Activated CD4-positive, alpha-beta T cell treated with anti-CD3 and anti-CD28 coated beads, Interleukin-2, amount 50 U/mL, for 4 hours (primary cell): ENCODE measurements around the gene PAM.
"Not testable (repeated sequence)": the region's sequence is repeated elsewhere in the genome, so short reads cannot be mapped to it uniquely, and the experiment has no call there.

Experiments used
- DNase-seq, 2 experiments: peaks; one replicate each; pipeline ENCODE4 v3.0.0-alpha.2; 2020

Gene PAM

DNA sequence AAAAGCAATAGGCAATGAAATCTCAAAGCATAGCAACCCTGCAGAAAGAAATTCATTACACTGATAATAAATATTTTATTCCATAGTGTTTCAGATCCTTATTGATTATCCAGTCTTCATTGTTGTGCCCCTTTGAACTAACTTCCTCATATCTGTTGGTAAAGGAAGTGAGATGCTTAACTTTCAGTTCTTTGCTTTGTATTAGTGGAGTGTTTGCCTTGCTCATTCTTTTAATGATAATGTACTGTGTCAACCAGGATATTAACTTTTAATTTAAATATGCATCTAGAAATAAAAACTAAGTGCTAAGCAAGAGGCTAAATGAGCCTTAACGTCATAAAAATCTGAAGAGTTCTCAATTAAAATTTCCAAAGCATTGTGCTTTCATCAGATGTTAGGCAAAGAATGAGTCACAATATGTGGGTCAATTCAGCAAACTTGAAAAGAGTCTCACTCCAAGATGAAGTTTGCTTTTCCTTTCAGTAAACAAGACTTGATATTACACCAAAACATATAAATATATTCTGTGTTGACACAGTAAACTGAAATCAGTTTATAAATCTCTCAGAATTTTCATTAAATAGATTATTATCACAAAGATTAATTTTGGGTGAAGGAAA lies 258.9 kb downstream of the PAM start:
- no peak for DNase-seq

DNA sequence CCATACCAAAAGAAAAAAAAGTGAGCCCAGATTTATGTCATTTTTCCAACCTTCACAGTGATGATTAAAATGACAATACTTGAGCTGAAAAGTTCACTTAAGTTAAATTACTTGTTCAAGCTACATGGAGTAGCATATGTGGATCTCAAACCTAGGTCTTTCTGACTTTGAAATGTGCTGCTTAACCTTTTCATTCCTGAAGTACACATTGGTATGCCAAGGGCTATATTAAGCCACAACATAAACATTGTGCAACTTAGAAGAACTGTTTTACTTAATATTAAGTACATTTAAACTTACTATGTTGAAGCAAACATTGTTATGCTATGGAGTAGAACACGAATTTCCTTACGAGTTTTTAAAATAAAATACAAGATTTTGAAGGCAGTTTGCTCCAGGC lies 259.9 kb downstream of the PAM start:
- no peak for DNase-seq

DNA sequence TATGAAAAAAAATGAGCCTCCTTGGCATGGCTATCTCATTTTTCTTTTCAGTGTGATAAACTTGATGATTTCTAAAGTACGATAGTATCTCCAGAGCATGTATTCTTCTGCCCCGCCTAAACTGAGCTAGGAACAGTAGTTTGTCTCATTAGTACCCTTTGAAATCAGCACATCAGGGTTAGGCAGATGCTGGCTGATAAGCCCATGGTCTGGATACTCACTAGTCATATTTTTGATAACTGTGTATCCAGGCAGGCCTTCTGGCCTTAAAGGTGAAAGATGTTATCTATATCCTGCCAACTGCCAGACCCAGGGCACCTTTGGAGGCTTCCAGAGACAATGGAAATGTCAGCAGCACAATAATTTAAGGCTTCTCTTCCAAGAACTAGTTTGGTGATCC lies 261.1 kb downstream of the PAM start:
- DNase-seq, result no peak

DNA sequence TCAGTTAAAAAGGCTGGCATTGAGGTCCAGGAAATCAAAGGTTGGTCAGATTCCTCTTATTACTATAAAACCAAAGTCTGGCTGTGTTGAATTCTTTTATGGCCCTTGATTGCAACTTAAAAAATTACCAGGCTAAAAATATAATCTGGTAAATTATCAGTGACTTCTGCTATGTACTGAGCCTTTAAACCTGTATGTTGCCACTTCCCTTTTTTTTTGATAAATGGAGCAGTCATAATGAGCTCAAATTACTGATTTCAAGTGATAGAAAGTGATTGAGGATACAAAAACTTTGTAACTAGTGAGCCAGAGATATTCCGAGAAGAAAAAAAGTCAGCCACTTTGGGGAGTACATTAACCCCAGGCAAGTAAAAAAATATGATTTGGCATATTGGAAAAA lies 264.7 kb downstream of the PAM start:
- DNase-seq, result no peak

DNA sequence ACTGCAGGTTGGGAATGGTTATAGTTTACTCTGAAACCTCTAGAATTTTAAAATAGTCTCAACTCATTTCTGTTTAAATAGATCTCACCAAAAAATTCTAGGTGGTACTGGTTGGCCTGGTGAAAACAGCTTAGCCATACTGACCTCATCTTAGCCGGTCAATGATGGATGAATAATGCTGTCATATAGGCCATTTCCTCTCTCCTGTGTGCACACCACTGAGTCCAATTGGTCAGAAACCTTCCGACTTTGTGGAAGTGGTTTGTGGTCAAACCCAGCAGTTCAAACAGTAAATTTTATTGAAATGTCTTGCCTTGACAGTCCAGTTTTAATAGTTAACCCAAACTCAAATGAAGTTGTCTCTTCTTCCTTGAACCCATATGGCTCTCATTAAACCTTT lies 266.2 kb downstream of the PAM start:
- no peak for DNase-seq

DNA sequence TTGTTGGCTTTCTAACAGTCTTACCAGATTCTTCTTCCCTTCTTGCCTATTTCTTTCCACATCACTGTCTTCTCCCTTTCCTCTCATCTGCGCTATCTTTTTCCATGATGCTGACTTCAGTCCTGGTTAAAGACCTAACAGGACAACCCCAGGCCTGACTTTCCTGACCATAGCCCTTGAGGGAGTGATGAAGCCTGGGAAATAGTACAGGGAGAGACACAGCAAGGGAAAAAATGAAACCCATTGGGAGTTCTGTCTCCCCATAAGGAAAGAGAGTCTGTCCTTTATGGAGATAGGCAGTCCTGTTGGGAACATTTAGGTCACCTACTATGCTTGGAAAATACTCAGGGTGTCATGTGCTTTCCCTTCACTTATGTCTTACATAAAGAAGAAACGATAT lies 272.2 kb downstream of the PAM start:
- DNase-seq, result no peak

DNA sequence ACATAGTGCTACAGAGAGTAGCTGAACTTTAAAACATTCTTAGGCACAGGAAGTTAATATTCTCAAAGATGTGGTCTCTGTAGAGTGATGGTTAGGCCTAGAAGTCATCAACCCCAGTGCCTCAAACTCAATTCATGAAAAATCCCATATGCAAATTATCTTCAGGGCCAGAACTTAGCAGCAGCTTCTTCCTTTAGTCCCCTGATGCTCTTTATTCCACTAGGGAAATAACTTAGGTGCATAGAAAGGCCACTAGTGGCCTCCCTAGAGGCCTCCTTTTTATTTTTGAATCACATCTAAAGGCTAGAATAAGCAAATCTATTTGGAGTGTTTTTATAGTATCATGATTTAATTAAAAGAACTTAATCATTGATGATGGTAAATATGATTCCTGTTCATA lies 276.5 kb downstream of the PAM start:
- no peak for DNase-seq

DNA sequence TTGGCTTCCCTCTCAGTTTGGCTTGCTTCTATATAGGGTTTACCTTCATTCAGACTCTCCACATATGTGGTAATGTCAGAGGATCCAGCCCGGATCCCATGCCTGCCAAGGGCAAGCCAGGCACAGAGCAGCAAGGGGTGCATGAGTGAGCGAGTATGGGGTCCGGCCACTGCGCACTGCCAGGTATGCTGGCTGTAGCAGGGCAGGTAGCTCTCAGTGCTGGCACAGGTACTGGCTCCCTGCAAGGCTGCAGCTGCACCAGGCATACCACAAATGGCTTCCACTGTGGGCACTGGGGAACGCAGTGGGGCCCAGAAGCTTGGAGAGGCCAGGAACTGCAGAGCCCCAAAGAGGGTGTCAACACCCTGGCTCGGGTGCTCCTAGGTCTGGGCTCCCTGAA lies 278.6 kb downstream of the PAM start:
- no peak for DNase-seq

DNA sequence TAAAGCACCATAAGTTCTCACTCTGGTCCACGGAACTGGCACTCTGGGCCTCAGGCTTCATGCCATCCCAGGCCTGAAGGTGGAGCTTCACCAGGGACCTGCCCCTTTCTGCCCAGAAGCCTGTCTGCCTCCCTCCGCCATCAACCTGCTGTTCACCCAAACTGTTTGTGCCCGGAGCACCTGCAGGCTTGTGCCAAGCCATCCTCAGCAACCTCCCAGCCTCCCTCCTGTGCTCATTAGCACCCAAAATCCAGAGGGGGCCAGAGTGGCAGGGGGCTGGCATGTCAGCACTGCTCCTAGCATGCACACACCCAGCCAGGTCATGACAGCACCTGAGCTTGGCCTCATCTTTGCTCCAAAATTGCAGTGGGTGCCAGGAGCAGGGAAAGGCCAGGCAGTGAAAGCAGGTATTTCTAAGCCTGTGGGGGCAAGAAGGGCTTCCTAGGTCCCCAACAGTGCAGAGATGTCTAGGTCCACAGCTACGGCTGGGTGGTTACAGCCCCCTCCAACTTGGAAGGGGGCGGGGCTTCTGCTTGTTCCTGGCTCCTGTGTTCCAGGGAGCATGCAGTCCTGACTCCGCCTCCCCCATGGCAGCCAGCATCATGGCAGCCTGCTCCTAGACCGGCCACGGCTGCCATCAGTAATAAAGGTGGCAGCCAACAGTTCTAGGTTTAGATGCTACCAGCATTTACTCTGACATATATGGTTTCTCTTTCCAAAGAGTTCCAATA lies 279.7 kb downstream of the PAM start:
- DNase-seq, result no peak

DNA sequence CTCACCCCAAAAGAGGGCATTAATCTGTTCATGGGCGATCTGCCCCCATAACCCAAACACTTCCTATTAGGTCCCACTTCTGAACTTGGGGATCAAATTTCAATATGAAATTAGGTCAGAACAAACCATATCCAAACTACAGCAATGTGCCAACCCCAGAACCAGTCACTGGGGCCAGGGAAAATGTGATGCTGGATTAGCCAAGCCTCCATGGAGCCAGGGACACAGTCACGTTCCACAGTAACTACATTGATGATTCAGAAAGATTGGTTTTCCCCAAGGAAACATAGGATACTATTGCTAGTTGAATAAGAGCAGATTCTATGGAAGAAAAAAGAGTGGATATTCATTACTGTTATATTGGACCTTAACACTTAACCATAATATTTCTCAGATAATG lies 280.6 kb downstream of the PAM start:
- no peak for DNase-seq

DNA sequence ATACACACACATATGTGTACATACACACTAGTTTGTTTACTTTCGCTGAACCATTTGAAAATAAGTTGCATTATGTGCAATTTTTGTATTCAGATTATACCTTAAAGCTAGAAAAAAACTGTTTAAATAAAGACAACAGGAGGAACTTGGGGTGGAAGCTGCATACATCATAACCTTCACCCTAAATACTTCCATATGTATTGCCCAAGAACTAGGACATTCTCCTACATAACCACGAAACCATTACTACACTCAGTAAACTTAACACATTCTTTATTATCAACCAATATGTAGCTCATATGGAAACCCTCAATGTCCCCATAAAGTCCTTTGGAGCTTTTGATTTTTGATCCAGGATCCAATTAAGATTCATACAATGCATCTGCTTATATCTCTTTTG lies 281.5 kb downstream of the PAM start:
- no peak for DNase-seq

DNA sequence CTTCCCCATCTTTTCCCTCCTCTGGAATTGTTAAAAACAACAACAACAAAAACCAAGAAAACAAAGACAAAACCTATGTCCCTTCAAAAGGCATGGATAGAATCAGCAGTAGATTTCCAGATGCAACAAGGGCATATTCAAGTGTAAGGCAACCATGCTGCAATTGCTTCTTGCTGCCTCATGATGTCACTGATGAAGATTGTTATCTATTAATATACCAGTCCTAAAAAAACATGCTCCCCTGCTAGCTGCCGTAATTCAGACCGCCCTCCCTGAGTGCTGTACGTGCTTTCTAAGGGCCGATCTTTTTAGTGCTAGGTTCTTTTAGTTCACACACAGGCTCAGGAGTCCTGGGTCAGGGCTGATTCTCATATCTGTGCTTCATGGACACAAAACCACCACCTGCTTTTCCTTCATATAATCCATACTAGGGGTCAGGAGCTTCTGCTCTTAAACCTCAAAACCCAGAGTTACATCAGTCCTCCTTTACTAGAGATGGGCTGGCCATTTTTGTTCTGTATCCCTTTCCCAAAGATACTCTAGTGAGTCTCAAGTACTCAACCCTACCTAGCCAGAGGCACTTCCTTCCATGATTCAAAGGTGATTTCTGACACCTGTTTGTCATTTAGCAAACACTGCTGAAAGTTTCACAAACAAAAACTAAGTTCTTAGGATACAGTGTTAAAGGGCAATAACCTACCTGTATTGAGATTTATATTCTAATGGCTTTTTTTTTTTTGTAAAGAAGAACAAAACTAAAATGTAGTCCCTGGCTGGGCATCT lies 282.8 kb downstream of the PAM start:
- DNase-seq, result no peak

DNA sequence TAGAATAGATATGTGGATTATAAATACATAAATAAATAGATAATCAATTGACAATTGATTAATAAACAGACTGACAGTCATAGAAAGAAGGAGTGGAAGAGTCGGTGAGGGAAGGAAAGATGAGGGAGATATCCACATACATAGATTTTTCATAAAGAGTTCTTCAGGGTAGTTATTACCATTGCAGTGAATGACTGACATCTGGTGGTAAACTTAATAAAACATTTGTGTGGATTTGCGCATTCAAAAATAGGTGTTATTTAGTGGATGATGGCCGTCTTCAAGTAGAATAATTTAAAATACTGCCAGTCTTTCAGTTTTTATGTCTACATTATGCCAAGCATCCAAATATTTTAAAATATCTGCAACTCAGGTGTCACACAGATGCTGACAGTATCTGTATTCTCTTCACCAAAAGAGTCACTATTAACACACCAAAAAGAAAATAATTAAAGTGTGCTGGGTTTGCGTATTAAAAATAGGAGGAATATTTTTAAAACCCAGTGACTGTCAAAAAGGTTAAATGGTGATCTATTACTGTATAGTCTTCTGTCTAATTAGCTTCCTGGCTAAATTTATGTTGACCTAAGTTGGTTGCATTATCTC lies 286.1 kb downstream of the PAM start:
- no peak for DNase-seq

DNA sequence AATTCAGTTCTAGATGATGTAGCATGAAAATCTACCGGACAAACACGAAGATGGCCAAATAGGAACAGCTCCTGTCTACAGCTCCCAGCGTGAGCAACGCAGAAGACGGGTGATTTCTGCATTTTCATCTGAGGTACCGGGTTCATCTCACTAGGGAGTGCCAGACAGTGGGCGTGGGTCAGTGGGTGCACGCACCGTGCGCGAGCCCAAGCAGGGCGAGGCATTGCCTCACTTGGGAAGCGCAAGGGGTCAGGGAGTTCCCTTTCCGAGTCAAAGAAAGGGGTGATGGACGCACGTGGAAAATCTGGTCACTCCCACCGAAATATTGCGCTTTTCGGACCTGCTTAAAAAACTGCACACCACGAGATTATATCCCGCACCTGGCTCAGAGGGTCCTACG lies 291.6 kb downstream of the PAM start:
- not testable (repeated sequence) for DNase-seq

DNA sequence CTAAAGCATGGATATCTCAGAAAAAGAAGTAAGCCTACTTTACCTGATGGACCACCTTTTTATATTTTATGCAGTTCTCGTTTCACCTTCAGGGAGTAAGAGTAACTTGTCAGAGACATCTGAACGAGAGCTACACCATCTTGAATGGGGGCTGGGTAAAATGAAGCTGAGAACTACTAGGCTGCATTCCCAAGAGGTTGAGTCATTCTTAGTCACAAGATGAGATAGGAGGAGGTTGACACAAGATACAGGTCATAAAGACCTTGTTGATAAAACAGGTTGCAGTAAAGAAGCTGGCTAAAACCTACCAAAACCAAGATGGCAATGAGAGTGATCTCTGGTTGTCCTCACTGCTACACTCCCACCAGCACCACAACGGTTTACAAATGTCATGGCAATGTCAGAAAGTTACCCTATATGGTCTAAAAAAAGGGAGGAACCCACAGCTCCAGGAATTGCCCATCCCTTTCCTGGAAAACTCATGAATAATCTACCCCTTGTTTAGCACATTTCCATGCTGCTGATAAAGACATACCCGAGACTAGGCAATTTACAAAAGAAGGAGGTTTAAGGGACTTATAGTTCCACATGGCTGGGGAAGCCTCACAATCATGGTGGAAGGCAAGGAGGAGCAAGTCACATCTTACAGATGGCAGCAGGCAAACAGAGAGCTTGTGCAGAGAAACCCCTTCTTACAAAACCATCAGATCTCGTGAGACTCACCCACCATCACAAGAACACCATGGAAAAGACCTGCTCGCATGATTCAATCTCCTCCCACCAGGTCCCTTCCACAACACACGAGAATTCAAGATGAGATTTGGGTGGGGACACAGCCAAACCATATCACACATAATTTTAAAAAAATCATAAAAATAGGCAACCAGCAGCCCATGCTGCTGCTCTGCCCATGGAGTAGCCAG lies 302.4 kb downstream of the PAM start:
- no peak for DNase-seq

DNA sequence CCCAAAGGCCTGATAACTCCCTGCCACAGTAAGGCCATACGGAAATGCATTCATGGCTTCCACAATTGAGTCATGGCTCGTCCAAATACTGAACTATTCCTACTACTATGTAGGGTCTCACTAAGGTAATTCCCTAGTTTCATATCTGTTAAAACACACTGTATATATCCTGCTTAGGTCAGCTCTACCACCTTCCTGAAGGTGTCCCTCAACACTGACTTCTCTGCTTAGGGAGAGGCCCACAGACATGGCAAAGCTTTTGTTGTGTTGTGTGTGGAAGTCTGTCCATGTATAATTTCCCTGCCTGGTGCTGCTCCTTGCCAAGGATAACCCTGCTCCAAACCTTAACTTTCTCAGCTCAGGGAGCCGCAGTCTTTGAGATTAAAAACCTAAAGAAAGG lies 304.4 kb downstream of the PAM start:
- DNase-seq, result no peak

DNA sequence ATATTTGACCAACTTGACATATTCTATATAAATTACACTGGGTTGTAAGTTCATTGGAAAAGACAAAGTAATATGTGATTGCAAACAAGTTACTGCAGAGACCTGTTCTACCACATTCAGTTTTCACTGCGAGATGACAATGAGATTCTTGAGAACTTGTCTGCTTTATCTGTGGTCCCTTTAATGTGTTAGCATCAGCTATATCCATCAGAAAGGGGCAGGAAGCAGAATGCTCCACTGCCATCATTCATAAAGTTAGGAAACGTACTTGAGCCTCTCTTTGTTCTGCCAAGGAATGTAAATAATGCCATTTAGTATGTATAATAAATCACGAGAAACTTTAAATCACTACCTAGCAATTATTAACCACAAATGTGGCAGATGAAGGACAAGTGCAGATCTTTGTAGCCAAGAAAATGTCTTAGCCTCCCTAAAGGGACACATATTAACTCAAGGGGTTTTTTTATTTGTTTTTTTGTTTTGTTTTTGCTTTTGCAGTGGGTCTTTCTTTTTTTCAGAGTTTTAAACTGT lies 305.4 kb downstream of the PAM start:
- no peak for DNase-seq

DNA sequence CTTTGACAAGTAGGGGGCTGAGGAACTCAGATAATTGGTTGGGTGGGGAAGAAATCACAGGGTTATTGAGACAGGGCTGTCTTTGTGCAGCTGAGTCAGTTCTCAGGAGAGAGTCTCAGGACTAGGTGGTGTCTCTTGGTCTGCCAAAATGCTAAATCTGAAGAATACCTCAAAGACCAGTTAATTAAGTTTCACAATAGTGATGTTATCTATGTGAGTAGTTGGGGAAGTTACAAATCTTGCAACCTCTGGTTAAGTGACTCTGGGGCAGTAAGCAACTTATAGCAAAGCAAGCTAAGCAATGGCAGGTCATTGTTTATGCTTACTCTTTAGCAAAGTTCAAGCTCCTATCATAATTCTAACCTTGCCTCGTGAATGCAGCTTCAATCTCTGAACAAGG lies 311.2 kb downstream of the PAM start:
- no peak for DNase-seq

DNA sequence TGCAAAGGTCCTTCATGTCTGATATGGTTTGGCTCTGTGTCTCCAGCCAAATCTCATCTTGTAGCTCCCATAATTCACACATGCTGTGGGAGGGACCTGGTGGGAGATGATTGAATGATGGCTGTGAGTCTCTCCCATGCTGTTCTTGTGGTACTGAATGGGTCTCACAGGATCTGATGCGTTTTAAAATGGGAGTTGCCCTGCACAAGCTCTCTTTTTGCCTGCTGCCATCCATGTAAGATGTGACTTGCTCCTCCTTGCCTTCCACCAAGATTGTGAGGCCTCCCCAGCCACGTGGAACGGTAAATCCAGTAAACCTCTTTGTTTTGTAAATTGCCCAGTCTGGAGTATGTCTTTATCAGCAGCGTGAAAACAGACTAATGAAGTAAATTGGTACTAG lies 318.4 kb downstream of the PAM start:
- DNase-seq, result not testable (repeated sequence)

DNA sequence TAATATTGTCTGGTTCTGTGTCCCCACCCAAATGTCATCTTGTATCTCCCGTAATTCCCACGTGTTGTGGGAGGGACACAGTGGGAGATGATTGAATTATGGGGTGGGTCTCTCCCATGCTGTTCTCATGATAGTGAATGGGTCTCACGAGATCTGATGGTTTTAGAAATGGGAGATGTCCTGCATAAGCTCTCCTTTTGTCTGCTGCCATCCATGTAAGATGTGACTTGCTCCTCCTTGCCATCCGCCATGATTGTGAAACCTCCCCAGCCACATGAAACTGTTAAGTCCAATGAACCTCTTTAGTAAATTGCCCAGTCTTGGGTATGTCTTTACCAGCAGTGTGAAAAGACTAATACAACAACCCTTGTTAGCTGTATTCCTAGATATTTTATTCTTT lies 320.3 kb downstream of the PAM start:
- DNase-seq, result no peak
